Measurements from ENCODE around the gene PTPRN2.
"Not testable (repeated sequence)": the region's sequence is repeated elsewhere in the genome, so short reads cannot be mapped to it uniquely, and the experiment has no call there.

Gene PTPRN2

DNA sequence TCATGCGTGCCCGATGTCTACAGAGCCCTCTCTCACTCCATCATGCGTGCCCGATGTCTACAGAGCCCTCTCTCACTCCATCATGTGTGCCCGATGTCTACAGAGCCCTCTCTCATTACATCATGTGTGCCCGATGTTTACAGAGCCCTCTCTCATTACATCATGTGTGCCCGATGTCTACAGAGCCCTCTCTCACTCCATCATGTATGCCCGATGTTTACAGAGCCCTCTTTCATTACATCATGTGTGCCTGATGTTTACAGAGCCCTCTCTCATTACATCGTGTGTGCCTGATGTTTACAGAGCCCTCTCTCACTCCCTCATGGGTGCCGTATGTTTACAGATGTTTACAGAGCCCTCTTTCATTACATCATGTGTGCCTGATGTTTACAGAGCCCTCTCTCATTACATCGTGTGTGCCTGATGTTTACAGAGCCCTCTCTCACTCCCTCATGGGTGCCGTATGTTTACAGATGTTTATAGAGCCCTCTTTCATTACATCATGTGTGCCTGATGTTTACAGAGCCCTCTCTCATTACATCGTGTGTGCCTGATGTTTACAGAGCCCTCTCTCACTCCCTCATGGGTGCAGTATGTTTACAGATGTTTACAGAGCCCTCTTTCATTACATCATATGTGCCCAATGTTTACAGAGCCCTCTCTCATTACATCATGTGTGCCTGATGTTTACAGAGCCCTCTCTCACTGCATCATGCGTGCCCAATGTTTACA, 739.7 kb downstream of the PTPRN2 start:
- not testable (repeated sequence) for DNase-seq (ENCODE audit: low spot score)

DNA sequence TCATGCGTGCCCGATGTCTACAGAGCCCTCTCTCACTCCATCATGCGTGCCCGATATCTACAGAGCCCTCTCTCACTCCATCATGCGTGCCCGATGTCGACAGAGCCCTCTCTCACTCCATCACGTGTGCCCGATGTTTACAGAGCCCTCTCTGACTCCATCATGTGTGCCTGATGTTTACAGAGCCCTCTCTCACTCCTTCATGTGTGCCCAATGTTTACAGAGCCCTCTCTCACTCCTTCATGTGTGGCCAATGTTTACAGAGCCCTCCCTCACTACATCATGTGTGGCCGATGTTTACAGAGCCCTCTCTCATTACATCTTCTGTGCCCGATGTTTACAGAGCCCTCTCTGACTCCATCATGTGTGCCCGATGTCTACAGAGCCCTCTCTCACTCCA, 740.9 kb downstream of the PTPRN2 start:
- not testable (repeated sequence) for DNase-seq (ENCODE audit: low spot score)

DNA sequence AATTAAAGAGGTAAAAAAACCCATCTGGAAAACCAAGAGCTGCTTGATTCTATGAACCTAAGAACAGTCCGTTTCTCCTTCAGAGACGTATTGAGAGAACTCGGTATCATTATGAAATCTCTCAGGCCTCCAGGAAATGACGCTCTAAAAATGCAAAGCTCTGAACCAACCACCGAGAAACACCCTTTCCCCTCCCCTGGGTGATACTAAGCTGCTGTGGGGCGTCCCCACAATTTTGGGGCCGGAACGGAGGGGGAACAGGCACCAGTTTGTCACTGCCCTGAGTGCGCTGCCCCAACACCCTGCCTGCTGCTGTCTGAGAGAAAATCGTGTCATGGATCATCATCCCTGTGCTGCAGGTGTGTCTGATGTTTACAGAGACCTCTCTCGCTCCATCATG, 741.4 kb downstream of the PTPRN2 start:
- DNase-seq (ENCODE audit: low spot score) = no peak

DNA sequence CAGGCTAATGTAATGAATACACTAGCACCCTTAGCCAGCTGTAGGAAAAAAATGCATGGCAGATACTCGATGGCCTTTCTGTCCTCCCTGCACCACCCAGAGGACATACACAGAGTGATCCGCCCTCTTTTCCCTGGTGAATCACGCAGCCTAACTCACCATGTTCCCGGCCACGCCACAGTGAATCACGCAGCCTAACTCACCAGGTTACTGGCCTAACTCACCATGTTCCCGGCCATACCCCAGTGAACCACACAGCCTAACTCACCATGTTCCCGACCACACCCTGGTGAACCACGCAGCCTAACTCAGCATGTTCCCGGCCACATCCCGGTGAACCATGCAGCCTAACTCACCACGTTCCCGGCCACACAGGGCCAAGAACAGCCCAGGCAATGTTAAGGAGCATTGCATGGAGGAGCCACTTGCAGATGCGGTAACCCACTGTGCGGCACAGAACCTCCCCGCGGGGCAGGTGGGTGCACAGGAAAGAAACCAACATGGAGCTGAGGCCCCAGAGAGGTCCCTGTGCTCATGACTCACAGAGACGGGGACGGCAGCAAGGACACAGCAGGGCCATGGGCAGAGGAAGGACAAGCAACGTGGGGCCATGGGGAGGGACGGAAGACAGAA, 742.3 kb downstream of the PTPRN2 start:
- DNase-seq (ENCODE audit: low spot score) = no peak

DNA sequence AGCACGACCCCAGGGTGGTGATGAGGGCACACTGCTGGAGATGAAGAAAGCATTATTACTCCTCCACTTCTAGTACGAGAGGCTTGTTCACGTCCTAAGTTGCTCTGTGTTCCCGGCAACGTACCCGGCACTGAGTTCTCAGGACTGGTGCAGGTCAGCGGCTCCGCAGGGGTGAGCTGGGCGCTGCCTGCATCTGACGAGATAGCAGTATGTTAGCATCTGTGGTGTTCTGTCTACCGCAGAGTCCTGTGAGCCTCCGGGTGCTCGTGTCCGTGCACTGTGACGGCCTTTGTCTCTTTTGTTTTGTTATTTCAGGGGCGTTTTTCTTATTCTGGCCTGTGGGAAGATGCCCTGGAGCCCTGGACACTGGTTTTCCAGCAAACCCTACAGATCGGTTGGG, 743.0 kb downstream of the PTPRN2 start:
- no peak for DNase-seq (ENCODE audit: low spot score)

DNA sequence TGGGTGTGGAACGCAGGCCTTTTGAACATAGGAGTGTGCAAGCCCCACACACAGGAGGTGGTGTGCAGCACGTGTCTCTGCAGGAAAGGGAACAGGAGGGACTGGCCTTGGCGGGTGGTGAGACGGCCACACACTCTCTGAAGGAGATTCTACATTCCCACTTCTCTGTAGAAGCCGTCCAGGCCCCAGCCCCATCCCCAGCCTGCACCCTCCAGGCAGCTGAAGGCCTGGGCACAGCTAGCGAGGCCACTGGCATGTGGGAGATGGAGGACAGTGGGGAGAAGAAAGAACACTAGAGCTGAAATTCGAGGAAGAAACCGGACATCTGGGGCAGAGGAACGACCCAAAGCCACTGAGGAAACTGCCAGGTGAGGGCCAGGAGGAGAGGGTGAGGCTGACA, 743.5 kb downstream of the PTPRN2 start:
- DNase-seq (ENCODE audit: low spot score) = no peak

DNA sequence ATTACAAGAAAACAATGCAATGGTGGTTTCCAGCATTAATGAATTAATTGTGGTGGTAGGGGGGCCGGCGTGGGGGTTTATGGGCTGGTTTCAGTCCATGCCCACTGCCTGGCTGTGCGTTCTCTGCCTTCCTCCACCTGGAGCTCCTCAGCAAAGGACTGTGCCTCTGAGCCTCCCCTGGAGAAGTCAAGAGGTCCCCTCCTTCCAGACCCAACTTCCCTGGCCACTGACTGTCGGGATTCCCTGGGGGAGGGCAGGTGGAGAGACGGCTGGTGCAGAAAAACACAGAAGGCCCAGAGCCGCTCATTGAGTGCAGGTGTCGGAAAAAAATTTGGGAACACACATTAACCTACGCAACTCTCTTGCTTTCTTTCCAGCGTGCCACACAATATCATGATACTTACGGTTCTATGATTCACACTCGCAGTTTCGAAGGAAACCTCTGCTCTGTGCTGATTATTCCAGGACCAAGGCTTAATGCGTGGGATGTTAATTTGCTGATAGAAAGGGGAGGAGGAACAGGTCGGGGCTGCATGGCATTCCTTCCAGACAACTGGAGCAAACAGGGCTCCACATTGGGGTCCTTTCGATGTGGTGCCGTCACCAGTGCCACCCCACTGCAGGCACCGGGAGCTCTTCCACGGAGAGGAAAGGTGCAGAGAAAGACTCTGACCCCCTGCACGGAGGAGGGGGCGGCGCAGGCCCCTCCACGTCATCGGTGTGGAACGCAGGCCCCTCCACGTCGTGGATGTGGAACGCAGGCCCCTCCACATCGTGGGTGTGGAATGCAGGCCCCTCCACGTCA, 744.1 kb downstream of the PTPRN2 start:
- DNase-seq (ENCODE audit: low spot score) = no peak

DNA sequence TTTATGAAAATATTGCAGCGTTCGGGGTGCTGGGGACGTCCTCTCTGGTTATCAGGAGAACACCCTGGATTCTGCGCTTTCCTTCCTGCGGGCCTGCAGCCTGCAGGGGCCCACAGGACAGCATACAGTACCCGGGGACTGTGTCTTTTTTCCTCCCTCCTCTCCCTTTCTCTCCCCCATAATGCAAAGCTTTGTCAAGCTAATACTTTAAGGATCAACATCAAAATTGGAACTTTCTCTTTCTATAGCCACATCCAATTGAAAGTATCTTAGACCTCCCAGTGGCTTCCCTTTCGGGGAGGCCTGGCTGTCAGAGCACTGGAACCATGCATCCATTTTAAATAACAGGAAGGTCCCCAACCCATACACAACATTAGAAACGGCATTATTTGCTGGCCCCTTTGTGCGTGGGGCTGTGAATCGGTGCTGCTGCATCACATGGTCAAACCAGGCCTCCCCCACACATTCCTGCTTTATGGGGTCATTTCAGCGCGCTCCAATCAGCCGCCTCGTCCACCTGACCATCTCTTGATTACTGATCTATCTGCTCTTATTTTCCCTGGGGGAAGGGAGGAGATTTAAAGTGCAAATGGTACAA, 745.8 kb downstream of the PTPRN2 start:
- DNase-seq (ENCODE audit: low spot score) = no peak

DNA sequence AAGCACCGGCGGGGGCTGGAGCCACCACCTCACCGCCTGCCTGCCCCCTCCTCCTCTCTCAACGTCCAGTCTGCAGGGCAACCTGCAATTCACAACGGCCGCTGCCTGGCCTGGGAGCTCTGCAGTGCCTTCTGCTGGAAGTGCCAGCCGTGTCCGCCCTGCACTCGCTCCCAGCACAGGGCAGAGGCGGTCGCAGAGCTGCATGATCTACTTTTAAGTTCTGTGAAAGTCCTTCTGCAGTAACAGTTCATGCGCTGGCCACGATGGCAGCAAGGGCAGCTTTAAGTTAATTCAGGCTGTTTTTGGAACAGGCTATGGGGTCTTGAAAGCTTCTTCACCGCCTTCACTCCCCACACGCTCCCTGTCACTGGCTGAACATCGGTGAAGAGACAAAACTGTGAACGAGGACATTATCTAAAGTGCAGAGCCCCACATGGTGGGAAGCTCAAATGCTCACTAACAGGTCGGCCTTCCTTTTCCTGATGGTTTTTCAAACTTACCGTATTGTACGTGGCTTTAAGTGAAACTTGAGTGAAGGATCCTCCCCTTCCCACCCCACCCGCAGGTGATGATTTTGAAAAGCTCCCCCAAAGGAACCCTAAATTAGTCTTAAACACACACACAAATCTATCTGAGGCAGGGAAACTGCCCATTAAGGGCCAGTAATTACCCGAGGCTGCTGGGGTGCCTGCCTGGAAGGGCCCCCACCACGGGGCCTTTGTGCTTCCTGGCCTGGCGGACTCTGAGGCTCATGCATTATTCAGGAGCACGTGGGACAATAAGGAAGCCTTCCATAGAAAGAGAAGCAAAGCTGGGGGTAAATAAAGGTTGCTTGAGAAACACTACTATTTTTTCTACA, 746.5 kb downstream of the PTPRN2 start:
- DNase-seq (ENCODE audit: low spot score) = peak; percentile 76

DNA sequence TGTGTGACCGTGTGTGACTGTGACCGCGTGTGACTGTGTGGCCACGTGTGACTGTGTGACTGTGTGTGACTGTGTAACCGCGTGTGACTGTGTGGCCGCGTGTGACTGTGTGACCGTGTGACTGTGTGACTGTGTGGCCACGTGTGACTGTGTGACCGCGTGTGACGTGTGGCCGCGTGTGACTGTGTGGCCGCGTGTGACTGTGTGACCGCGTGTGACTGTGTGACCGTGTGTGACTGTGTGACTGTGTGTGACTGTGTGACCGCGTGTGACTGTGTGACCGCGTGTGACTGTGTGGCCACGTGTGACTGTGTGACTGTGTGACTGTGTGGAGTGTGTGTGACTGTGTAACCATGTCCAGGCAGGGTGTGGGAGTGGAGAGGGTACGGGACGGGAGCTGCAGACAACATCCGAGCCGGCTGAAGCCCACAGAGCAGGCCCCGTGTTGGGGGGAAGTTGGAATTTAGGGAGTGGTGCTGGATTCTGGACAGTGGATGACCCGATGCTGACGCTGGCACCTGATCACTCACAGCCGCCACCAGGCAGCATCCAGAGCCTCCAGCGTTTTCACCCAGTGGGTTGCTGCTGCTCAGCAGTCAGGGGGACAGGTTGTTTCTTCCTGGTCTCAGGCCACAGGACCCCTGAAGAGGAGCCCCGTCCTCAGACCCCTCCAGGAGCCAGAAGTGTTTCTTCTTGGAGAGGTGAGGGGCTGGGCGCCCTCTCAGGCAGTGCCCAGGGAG, 747.3 kb downstream of the PTPRN2 start:
- no peak for DNase-seq (ENCODE audit: low spot score)

DNA sequence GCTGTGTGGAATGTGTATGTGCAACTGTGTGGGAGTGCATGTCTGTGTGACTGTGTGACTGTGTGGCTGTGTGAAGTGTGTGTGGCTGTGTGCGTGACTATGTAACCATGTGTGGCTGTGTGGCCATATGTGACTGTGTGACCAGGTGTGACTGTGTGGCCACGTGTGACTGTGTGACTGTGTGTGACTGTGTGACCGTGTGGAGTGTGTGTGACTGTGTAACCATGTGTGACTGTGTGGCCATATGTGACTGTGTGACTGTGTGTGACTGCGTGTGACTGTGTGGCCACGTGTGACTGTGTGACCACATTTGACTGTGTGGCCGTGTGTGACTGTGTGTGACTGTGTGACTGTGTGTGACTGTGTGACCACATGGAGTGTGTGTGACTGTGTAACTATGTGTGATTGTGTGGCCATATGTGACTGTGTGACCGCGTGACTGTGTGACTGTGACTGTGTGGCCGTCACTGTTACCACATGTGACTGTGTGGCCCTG, 747.9 kb downstream of the PTPRN2 start:
- no peak for DNase-seq (ENCODE audit: low spot score)

DNA sequence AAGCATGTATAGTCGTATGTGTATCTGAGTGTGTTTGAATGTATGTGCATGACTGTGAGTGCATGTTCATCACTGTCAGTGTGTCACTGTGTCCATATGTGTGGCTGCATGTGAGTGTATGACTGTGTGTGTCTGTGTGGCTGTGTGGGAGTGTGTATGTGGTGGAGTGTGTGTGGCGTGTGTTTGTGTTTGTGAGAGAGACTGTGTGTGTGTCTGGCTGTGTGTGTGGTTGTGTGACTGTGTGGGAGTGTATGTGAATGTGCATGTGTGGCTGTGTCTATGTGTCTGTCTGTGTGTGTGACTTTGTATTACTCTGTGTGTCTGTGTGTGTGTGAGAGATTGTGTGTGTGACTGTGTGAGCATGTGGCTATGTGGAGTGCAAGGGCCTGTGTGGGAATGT, 748.4 kb downstream of the PTPRN2 start:
- DNase-seq (ENCODE audit: low spot score) = no peak

DNA sequence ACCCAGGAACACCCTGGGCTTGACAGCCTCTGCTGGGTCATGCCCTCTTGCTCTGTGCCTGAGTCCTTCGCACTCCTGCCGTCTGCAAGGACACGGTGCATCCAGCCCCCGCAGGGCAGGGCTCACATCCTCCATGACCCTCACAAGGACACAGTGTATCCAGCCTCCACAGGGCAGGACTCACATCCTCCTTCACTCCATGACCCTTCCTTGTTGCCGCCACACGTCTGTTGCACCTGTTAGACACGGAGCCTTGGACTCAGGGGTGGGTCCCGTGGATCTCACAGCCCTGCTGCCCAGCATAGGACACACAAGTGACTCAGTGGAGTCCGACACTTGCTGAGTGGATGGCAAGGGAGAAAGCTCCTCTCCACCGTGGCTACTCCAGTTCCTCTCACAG, 750.1 kb downstream of the PTPRN2 start:
- no peak for DNase-seq (ENCODE audit: low spot score)

DNA sequence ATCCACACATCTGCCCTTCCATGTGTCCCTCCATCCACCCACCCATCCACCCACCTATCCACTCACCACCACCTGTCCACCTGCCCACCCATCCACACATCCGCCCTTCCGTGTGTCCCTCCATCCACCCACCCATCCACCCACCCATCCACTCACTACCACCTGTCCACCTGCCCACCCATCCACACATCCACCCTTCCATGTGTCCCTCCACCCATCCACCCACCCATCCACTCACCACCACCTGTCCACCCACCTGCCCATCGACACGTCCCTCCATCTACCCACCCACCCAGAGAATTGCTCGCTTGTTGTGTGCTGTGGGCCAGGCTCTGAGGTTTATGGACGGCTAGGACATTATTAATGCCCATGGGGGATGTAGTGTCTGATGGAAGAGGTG, 750.6 kb downstream of the PTPRN2 start:
- no peak for DNase-seq (ENCODE audit: low spot score)

DNA sequence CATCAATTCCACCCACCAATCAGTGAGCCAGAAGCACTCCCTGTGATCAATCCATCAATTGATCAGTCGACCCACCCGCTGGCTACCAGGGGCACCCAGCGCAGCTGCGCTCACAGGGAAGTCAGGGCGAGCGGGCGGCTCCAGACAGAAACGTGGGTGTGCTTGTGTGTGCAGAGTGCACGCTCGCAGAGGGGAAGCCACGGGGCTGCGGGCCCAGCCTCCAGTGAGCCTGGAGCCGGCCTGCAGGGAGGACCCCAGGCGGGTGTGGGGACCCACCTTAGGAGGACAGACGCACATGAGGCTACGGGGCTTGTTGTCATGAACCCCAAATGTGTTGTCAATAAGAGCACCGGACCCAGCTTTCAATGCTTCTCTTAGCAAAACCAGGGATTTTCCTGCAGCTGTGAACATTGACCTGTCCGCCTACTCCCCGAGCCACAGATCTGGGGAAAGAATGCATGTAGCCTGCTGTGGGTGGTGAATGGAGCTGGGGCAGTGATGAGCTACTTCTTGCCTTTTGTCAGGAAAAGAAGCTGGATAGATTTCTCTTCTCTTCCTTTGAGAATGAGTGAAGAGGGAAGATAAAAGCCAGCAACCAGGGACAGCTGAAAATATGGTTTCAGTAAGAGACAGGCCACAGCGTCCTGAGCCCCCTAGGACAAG, 753.0 kb downstream of the PTPRN2 start:
- DNase-seq (ENCODE audit: low spot score) = no peak

DNA sequence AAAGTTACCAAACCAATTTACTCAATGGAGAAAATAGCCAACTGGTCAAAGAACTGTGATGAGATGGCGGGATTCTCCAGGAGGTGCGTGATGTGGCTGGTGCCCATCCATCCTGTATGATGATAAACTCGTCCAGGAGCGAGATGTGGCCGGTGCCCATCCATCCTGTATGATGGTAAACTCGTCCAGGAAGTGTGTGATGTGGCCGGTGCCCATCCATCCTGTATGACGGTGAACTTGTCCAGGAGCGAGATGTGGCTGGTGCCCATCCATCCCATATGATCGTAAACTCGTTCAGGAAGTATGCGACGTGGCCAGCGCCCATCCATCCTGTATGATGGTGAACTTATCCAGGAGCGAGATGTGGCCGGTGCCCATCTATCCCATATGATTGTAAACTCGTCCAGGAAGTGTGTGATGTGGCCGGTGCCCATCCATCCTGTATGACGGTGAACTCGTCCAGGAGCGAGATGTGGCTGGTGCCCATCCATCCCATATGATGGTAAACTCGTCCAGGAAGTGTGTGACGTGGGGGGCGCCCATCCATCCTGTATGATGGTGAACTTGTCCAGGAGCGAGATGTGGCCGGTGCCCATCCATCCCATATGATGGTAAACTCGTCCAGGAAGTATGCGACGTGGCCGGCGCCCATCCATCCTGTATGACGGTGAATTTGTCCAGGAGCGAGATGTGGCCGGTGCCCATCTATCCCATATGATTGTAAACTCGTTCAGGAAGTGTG, 754.6 kb downstream of the PTPRN2 start:
- no peak for DNase-seq (ENCODE audit: low spot score)

DNA sequence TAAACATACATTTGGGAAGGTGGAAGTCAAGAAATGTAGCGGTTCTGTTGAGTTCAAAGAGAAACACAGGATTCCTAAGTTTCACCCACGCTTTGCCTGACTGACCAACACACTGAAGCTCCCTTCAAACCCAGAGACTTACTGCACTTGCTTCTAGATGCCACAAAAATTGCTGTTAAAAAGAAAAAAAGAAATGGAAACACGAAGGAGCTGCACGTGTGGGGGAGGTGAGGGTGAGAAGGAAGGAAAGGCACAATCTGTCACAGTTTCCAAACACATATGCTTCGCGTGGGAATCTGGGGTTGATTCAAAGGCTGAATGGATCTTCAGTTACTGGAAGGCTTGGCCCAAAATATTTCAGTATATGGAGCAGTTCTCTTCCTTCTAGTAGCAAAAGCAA, 755.2 kb downstream of the PTPRN2 start:
- no peak for DNase-seq (ENCODE audit: low spot score)

DNA sequence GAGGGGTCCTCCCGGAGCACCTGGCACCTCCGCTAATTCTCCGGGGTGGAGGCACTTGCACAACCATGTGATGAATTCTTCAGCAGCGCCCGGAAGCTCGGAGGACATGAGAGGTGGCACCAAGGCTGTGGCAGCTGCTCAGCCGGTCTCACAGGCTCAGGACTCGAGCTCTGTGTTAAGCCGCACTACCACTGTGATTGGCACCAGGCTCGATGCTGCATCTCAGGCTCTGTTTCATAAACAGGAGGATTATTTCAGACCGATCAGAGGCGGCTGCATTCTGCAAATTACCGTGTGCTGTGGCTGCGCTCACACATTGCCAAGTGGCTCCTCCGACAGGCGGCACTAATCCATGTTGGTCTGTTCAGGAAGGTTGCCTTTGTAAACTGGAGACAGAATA, 755.6 kb downstream of the PTPRN2 start:
- no peak for DNase-seq (ENCODE audit: low spot score)

DNA sequence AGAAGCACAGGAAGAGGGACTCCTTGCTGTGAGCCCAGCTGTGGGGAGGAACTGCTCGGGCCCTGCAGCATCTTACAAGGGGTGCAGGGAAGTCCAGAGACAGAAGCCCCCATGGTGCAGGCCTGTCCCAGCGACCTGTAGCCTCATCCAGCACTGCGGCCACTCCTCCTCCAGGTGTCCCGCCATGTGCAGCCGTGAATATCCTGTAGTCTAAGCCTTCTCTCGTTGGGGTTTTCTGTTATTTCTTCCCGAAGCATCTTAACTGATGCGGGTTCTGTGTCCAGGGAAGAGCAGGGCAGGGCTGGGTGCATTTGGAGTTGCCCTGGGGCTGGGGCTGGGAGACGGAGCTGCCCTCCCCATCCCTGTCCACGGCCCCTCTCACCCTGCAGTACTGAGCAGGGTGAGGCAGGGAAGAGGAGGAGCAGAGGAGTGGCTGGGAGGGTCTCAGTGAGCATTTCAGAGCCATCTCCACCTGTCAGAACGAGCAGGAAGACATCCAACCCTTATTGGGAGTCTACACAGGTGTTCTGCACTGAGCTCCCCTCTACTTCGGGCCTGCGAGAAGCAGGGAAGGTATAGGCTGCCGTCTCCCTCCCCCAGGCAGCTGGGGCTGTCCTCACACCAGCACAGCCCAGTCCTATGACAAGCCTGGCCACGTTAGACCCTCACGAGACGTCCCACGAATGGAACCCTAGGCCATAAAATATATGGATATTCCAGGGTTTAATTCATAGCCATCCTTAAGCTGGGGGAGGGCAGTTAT, 756.3 kb downstream of the PTPRN2 start:
- DNase-seq (ENCODE audit: low spot score) = no peak
